ENCODE results near the gene BTG3. TPM values are rescaled to one million over a fixed set of nuclear protein-coding genes. Genes with fewer than 3 reads are reported as not detected.
A peak's percentile ranks its signal among the peaks of the same experiment; 100 is the strongest.

Gene BTG3
- total RNA-seq, 4 donors from 2014 or later: 46.2 to 66.6 (median 49.9) TPM

- Histone ChIP-seq H3K4me1 (no peaks in the 10 kb centered on the region), H3K36me3 (no peaks in the 10 kb centered on the region), H3K27me3 (no peaks in the 10 kb centered on the region), H3K9me3 (no peaks in the 10 kb centered on the region), H3K27ac (no peak overlapping the region), H3K4me3 (no peak overlapping the region)
- TF ChIP-seq CTCF (IDR thresholded peaks at IDR 0.05) (no peak), EP300 (IDR thresholded peaks at IDR 0.05) (no peak), POLR2A (IDR thresholded peaks at IDR 0.05) (no peak)
- WGBS, 2 donors: 84 to 86% methylated on average over 5 of the region's 5 CpGs
- DNase-seq (ENCODE audit: low spot score in 2 of 2): no peak
Observed at GRCh38 chr21:17575076-17575475, 37.6 kb downstream of the BTG3 start.

DNA sequence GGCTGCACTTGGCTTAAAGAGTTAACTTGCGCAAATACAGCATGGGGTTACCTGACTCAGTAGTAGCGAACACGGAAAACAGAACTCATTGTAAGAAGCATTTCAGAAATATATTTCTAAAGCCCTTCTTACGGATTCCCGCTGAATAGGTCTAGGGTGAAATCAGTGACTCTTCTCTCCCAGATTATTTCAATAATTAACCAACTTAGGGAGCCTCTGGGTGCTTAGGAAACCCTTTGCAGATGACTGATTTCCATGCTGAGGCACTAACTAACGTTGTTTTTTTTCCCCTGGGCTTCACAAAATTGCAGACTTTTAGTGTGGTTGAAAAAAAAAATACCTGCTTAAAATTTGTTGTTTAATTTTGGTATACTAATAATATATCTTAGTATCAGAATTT, 40.3 kb downstream of the BTG3 start:
- DNase-seq (ENCODE audit: low spot score in 2 of 2): no peak
- H3K27me3 ChIP-seq: no peaks in the 10 kb centered on the region
- H3K9me3 ChIP-seq: no peaks in the 10 kb centered on the region
- WGBS, 2 donors: 85 to 88% methylated on average over 6 of the region's 6 CpGs
- H3K27ac ChIP-seq: no peak overlapping the region
- H3K4me1 ChIP-seq: no peaks in the 10 kb centered on the region
- no peaks in the 10 kb centered on the region for H3K36me3 ChIP-seq
- H3K4me3 ChIP-seq: no peak overlapping the region
- no peak for TF ChIP-seq POLR2A (IDR thresholded peaks at IDR 0.05)
- TF ChIP-seq CTCF (IDR thresholded peaks at IDR 0.05): no peak
- no peak for TF ChIP-seq EP300 (IDR thresholded peaks at IDR 0.05)

DNA sequence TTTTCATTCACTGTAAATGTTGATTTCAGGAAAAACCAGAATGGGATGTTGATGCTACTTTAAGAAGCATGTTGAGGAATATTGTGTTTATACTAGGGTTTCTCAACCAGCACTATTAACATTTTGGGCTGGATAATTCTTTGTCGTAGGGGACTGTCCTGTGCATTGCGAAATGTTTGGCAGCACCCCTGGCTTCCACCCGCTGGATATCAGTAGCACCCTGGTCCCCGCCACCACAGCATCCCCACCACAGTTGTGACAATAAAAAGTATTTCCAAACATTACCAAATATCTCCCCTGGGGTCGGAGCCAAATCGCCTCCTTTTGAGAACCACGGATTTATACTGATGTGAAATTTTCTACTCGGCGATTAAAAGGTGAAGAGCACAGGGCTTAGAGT, 41.9 kb downstream of the BTG3 start:
- Histone ChIP-seq H3K9me3 (no peaks in the 10 kb centered on the region), H3K27me3 (no peaks in the 10 kb centered on the region), H3K27ac (no peak overlapping the region), H3K36me3 (no peaks in the 10 kb centered on the region), H3K4me3 (no peak overlapping the region), H3K4me1 (no peaks in the 10 kb centered on the region)
- 80 to 91% methylated on average over 9 of the region's 9 CpGs for WGBS, 2 donors
- TF ChIP-seq EP300 (IDR thresholded peaks at IDR 0.05) (no peak), CTCF (IDR thresholded peaks at IDR 0.05) (no peak), POLR2A (IDR thresholded peaks at IDR 0.05) (no peak)
- no peak for DNase-seq (ENCODE audit: low spot score in 2 of 2)

DNA sequence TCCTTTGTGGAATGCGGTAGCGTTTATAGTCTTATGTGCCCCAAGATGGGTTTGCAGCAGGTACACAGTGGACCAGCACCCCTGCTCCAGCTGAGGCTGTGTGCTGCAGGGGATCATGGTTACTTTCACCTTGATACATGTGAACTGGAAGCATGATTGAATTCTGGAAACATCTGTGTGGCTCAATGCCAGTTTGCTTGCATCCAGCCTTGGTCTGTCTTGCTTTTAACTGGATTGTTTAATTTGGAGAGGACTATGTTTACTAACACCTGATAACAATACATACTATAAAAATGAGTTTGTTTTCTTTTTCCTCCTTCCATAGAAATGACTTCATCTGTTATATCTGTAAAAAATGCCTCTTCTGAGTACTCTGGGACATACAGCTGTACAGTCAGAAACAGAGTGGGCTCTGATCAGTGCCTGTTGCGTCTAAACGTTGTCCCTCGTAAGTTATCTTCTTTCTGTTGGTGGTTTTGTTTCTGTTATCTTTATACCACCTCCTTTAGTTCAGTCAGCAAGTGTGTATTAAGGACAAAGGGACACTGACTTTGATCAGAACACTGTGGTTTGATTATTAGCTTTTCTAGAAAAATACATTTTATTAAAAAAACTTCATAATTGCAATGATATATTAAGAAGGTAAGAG, 52.2 kb downstream of the BTG3 start:
- H3K36me3 ChIP-seq: no peaks in the 10 kb centered on the region
- WGBS, 2 donors: 58 to 72% methylated on average over 5 of the region's 5 CpGs
- no peak for DNase-seq (ENCODE audit: low spot score in 2 of 2)
- no peaks in the 10 kb centered on the region for H3K9me3 ChIP-seq
- H3K27me3 ChIP-seq: no peaks in the 10 kb centered on the region
- no peak overlapping the region for H3K27ac ChIP-seq
- H3K4me3 ChIP-seq: no peak overlapping the region
- no peak for TF ChIP-seq CTCF (IDR thresholded peaks at IDR 0.05)
- TF ChIP-seq POLR2A (IDR thresholded peaks at IDR 0.05): no peak
- TF ChIP-seq EP300 (IDR thresholded peaks at IDR 0.05): no peak
- H3K4me1 ChIP-seq: no peaks in the 10 kb centered on the region

DNA sequence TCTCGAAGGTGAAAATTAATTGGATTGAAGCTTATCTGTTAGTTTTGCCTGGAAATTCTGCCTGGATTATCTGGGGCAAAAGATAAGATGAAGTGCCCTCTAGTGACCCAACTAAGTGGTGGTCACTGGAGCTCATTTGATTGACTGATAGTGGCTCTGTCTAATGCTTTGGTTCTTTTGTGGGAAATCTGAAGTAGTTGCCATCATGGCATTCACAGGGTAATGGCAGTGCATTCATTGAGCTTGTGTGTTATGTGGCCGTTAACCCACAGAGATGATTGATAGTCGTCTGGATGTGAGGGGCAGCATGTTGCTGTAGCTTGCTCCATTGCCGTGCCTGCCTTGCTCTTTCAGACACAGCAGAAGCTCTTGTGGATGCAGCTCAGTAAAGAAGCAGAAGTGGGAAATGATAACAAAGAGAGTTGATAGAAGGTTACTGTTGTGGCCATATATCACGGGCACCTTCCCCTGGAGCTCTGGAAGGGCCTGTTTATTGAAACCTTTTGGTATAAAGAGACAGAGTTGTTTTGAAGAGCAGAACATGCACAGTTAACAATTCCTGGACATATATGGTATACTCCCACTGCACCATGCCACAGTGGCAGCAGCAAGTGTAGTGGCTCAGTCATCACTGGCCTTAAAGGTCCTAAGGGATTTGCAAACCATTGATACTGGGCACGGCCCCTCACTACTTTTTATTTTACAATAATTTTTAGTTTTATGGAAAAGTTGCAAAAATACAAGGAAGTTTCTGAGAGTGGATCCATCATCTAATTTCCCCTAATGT, 57.8 kb downstream of the BTG3 start:
- WGBS, 2 donors: 46 to 57% methylated on average over 6 of the region's 6 CpGs
- TF ChIP-seq EP300 (IDR thresholded peaks at IDR 0.05) (no peak), CTCF (IDR thresholded peaks at IDR 0.05) (peak in 2 of 5 experiments; percentile 7 to 24)
- Histone ChIP-seq H3K27me3 (no peaks in the 10 kb centered on the region), H3K36me3 (no peaks in the 10 kb centered on the region), H3K4me3 (no peak overlapping the region), H3K27ac (no peak overlapping the region), H3K4me1 (no peaks in the 10 kb centered on the region), H3K9me3 (no peaks in the 10 kb centered on the region)
- DNase-seq (ENCODE audit: low spot score in 2 of 2): no peak

Measured in tibial nerve (tissue), 4 donors.